Lower leg skin (tissue), 3 donors: Measurements from ENCODE around the gene VAMP5.

ENCODE experiments used
- CTCF ChIP-seq, 3 donors: fragments of 450-650 bp; IDR thresholded peaks; one replicate each; pipeline ENCODE4 v1.5.1; 2016; ENCODE audit warnings: antibody characterized with exemption in 3 of 3, mild to moderate bottlenecking in 3 of 3, moderate library complexity in 2 of 3
- POLR2A ChIP-seq, 2 donors: fragments of 450-650 bp; IDR thresholded peaks; one replicate each; pipeline ENCODE4 v1.6.1; 2016 to 2017; ENCODE audit warnings: antibody characterized with exemption in 2 of 2, mild to moderate bottlenecking in 1 of 2, moderate library complexity in 1 of 2

- TF ChIP-seq CTCF (IDR thresholded peaks at IDR 0.05): no peak
- TF ChIP-seq POLR2A (IDR thresholded peaks at IDR 0.05): no peak
Measured at GRCh38 chr2:85577063-85577385, 7.2 kb upstream of the VAMP5 start.
